NCI-H446 treated with DMSO at 0.1 percent for 48 hours (cell line): ENCODE measurements around the gene RHBDF2.
"Not testable (repeated sequence)": the region's sequence is repeated elsewhere in the genome, so short reads cannot be mapped to it uniquely, and the experiment has no call there.

Source experiments
- DNase-seq: peaks from one replicate; lab custom pipeline; 2025; lab: John Stamatoyannopoulos, UW

RHBDF2 gene

DNA sequence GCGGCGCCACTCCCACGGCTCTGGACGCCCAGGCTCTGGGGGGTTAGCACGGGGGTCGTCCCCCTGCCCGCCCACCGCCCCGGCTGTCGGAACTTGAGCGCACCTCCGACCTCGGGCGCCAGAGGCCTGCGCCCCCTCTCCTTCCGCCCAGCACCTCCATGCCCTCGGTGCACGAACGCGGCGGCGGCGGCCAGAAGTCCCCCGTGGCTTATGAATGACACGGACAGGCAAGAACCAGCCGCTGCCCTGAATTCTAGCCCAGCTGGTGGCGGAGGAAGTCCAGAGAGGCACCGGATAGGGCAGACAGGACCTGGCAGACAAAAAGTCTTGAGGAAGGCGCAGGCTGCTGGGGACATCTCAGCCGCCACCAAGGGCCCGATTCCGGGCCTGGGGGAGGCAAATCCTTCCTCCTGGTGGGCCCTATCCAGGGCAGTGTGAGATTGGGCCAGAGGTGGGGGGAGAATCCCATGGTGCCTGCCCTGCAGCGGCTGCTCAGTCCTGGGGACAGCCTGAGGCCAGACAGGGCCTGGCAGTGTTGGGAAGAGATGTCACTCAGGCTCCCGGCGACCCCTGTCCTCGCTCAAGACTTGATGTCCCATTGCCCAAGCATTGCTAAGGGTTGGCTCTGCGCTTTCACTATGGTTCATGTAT, 37.2 kb upstream of the RHBDF2 start:
- no peak for DNase-seq

DNA sequence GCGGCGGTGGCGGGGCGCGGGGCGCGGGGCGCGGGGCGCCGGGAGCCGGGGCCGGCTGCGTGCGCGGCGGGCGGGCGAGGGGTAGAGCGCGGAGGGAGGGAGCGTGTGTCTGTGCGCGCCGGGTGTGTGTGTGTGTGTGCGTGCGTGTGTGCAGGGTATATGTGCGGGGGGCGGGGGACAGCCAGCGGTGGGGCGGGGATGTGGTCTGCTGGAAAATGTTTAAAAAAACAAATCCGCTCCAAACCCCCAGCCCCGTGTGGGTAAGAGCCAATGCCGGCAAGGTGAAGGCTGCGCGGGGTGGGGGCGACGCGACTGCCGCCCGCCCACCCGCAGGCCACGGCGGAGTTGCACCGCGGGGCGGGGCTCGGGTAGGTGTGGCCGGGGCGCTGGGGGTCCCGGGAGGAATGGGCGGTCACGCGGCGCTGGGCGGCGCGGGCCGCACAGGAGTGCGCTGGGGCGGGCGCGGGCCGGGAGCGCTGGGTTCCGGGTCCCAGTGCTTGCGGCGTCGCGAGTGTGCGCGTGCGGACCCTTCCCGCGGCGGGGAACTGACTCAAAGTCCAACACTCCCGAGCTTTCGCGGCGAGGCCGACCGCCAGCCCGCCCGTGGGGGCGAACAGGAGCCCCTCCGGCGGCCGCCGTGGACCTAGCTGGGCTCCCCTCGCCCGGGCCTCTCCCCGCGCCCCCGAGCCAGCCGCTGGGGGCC, 36.5 kb upstream of the RHBDF2 start, which contains the start of gene CYGB:
Gene CYGB (minus strand): TSS at position 132 of the 703 bp plus-strand sequence. CDS start 167 bp downstream, outside the sequence.
- no peak for DNase-seq

DNA sequence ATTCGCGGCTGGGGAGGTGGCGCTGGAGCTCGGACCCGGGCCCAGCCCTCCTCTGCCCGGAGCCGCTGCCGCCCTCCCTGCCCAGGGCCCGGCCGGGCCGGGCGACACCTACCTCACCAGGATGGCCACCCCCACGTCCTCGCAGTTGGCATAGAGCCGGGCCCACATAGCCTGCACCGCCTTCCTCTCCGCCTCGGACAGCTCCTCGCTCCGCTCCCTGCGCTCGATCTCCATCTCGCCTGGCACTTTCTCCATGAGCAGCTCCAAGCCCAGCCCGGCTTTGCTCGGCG, 36.0 kb upstream of the RHBDF2 start:
- no peak for DNase-seq

DNA sequence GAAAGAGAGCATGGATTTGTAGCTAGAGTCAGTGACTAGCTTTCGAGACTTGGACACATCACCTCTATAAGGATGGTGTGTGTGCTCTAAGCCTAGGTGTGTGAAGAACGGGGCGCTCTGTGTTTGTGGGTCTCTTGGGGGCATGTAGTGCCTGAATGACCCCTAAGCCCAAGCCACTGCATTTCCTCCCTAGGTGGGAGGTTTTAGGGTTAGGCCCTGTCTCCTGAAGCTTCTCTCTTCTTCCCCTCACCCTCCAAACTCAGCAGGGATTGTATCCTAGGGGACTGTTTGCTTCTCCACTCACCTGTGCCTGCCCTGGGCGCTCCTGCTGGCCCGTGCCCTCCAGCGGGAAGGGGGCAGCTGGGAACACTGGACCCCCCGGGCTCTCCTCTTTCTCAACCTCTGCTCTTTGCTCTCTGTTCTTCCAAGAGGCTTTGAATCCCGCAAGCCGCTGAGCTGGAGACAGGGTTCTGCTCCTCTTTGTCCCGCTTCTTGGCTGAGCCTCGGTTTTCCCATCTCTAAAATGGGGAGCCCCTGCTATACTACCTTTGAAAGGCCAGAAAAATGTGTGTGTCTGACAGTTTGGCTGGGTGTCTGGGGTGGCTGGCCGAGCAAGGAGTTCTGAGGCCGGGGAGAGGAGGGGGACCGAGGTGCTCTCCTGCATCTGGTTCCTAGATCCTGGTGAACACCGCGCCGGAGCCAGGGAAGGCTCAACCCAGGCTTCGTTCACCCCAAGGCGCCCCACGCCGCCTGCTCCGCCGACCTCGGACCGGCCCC, 35.5 kb upstream of the RHBDF2 start:
- no peak for DNase-seq

DNA sequence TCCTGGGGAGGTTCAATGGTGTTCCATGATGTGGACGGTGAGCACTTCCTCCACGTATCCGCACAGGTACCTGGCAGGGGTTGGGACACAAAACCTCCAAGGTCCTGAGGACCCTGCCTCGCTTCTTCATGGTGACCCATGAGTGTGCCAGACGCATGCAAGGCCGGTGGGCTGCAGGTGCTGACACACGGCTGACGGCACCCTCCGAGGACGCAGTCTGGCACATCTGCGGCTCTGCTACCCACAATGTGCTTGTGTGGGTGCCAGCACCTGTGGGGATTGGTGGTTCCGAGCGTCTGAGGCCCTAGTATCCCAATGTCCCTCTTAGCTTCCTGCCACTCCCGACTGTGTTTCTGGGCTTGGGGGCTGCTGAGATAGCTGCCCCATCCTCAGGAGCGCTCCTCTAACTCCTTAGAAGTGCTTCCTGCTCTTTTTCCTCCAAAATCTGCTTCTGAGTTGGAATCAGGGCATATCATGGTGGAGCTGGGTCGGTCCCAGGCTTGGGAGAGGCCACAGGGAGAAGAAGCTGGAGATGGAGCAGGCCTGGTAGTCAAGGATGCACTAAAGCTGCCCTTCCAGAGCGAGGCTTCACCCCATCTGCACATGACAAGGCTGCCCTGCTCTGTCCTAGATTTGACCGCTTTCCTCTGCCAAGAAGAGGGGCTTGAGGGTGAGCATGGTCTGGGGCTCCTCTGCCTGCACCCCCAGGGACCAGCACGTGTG, 34.7 kb upstream of the RHBDF2 start:
- no peak for DNase-seq

DNA sequence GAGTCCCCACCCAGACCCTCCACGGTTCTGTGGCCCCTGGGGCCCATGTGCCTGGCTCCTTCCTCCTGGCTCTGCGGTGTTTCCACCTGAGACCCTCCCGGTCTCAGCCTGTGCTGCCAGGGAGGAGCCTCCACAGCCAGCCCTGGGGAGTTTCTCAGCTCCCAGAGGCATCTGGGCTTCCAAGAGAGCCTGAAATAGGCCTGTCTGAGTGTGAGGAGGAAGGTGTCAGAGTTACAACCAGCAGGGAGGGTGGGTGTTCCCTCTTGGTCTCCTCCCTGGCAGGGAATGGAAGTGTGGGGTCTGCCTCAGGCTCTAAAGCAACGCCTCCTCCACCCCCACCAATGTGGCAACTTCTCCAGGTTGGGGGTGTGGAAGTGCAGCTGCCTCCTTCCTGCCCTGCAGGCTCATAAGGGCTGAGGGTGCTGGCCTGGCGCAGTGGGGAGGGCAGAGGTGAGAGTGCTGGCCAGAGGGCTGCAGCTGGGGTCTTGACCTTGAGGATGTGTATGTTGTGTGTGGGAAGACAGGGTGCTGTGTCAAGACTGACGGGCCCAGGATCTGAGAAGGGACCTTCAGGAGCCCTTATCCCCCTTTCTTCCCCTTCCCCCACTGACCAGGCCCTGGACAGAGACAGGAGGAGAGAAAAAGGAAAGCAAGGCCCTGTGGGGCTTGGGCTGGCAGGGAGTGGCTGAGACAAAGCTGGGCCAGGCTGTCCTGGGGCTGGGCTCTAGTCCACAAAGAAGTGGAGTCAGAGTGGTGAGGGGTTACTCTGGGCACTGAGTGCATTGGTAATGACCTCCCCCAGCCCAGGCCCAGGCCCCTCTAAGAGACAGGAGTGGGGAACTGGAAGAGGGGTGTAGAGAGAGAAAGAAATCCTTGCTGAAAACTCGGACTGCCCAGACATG, 33.9 kb upstream of the RHBDF2 start:
- DNase-seq: no peak

DNA sequence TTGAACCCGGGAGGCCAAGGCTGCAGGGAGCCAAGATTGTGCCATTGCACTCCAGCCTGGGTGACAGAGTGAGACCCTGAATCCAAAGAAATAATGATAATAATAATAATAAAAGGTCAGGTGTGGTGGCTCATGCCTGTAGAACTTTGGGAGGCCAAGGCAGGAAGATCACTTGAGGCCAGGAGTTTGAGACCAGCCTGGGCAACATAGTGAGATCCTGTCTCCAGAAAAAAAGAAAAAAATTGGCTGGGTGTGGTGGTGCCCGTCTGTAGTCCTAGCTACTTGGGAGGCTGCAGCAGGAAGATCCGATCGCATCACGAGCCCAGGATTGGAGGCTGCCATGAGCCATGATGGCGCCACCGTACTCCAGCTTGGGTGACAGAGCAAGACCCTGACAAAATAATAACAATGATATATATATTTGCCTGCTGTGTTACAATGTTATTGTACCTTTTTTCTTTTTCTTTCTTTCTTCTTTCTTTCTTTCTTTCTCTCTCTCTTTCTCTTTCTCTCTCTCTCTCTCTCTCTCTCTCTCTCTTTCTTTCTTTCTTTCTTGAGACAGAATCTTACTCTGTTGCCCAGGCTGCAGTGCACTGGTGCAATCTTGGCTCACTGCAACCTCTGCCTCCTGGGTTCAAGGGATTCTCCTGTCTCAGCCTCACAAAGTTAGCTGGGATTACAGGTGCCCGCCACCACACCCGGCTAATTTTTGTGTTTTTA, 32.6 kb upstream of the RHBDF2 start:
- DNase-seq: not testable (repeated sequence)

DNA sequence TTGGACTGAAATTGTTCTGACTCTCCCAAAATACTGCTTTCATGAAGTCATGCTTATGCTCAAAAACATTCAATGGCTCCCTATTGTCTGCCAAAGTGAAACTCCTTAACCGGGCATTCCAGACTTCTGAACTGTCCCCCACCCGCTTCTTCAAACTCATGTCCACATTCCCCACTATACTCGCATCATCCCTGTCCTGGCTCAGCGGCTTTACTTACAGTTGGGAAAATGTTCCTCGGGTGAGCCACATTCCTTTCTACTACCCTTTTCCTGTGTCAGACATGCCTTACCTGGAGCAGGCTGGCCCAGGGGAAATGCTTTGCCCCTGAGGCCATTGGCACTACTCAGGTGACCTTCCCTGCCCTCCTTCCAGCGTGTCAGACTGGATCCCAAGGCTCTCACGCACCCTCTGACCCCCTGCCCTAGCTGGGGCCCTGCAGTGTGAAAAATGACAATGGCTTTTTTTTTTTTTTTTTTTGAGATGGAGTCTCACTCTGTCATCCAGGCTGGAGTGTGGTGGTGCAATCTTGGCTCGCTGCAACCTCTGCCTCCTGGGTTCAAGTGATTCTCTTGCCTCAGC, 30.9 kb upstream of the RHBDF2 start:
- DNase-seq: no peak

DNA sequence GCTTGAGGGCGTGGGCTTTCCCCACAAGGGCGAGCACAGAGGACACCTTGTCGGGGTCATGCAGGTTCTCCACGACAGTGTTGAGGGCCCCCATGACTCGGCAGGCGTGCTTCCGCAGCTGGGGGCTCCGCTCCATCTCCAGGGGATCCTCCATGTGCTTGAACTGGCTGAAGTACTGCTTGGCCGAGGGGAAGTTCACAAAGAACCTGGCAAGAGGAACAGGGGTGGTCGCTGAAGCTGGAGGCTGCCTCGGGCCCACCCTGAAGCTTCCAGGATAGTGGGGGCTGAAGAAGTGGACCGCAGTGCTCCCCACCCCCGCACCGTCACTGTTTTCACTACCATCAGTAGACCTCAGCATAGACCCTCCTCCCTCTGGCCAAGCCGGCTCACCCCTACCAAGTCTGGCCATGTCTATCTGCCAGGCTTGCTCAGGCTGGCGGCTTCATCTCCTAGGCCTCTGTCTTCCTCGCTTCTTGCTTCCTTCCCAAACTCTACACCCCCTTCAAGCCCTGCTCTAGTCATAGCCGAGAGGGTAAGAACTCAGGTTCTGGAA, 30.3 kb upstream of the RHBDF2 start:
- no peak for DNase-seq

DNA sequence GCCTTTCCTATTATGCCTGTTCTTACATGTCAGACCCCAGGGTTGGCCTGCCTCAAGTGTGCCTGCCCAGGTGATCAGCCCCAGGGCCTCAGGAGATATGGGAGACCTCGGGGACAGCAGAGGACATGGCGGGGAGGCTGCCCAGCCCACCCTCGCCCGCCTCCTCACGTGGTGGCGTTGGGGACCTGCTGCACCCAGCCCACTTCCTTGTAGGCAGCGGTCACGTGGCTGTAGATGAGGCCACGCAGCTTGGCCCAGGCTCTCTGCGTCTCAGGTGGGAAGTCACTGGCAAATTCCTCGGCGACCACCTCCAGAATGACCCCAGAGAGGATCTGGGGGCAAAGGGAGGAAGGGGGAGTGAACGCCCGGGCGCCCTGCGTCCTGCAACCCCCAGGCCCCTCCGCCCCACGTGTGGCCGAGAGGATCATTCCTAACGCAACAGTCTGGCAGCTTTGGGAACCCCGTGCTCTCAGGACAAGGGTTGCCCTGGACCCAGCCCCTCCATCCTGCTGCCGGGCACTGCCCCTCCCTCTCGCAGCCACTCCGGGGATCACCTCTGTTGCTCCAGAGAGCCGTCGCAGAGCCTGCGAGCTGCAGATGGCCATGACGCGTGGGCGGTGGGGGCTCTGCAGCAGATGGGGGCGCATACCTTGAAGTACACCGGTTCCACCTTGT, 29.7 kb upstream of the RHBDF2 start:
- DNase-seq: no peak

DNA sequence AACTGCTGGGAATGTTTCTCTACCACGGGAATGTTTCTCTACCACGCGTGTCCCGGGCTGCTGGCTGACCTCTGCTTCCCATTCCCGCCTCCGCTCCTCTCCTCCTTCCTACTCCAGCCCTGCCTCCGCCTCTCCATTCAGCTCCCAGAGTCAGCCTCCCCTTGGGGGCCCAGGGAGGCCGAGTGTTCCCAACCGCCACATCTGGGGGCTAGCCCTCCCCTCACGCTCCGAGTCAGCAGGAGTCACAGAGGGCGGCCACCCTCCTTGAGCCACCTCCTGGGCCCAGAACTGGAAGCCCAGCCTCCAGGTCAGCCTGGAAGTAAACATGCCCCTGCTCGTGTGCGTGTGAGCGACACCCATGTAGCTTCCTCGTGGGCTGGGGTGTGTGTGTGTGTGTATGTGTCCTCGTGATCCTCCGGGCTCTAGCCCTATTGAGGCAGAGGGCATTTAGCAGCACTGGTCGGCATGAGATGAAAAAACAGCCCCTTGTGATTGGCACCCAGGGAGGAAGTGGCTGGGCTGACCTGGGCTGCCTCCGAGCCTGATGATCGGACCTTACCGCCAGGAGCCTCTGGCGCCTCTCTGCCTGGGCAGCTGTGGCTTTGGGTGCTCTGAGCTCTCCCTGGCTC, 29.0 kb upstream of the RHBDF2 start:
- DNase-seq: no peak

DNA sequence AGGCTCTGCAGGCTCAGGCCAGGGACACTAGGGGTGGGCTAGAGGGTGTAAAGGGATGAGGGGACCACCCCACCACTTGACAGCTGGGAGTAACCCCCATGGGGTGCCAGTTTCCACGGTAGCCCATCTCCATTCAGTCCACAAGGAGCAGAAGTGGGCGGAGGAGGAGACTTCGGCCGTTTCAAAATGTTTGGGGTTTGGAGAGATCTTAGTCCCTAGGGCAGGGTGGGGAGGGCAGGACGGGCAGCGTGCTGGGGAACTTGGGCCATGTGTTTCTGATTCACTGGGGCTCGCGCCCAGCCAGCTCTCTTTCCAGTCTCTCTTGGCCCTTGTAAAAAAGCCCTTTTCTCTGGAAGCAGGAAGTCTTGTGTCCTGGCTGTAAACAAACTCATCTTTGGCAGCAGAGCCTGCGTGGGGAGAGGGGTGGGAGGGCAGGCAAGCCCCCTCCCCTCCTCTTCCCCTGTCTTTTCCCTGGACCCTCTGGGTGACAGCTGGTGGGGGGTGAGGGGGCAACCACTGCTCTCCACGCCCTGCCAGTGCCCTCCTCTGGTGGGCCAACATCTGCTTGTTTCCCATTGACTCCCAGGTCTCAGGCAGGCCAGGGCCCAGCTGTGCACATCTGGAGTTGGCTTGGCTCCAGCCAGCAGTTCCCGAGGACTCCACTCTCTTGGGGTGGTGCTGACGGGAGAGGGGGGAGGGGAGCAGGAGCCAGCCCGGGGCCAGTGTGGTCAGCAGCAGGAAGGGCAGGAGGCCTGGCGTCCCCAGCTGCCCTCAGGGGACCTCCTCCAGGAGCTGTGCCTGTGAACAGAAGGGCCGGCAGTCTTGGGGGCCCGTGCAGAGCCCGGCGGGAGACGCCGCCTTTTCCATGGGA, 28.2 kb upstream of the RHBDF2 start:
- DNase-seq: no peak

DNA sequence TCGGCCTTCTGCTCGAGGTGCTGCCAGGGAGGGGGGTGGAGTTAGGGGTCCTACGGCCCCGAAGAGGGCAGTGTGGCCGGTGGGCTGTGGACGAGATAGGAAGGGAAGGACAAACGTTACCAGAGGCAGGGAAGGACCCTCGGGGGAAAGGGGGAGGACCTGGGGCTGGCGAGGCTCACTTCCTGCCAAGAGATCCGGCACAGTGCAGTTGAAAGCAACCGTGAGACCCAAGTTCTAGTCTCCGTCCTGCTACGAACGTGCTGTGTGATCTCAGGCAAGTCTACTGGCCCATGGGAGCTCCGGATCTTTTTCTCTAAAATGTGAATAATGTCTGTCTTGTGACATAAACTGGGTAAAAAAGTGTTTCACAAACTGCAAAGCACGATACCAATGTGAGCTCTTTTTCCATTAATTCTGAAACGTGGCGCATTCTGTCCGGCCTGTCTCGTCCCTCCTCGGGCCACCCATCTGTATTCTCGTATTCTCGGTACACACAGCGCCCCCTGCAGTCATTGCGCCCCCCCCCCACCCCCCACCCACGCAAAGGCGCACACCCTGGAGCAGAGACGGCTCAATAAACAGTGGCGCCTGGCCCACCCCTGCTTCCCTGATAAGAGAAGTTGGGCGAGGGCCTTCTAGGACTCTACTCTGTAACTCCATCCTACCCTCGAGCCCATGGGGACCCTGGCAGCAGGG, 27.5 kb upstream of the RHBDF2 start:
- no peak for DNase-seq

DNA sequence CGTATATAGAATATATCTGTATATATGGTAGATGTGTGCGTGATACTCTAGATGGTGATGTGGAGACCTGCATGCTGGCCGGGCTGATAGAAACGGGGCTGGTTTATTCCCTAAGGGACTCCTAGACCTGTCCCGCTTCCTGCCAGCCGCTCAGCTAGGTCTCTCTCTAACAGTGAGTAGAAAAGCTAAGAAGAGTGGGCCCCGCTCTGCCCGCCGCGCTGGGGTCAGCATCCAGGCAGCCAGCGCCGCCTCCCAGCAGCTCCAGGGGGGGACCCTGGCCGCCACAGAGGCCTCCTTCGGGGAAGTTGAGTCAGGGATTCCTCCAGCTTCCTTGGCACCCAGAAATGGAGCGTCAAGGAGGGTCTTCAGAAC, 26.9 kb upstream of the RHBDF2 start:
- DNase-seq: no peak

DNA sequence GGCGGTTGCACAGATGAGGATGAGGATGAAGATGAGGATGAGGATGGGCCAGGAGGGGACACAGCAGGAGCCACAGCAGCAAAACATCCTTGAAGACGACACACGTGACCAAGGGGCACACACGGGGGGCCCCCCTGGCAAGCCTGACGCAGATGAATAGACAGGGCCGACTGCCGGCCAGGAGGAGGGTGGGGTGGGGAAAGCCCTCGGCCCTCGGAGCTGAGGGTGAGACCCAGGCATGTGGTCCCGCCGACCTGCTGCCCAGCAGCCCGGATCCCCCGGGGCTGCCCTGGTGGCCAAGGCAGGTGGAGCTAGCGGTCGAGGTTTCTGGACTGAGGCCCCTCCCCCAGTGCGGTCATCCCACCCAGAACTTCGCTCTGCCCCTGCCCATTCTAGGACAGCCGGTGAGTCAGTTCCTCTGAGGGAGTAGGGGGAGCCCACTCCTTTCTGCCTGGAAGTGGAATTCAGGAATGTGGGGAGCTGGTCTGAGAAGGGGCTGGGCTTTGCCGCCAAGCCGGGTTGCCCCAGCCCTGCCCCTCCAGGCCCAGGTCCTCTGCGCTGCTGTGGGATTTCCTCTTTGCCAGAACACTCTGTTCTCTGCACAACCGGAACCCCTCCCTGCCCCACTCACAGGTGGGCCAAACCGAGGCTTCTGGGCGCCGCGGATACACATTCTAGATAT, 26.3 kb upstream of the RHBDF2 start:
- DNase-seq: no peak

DNA sequence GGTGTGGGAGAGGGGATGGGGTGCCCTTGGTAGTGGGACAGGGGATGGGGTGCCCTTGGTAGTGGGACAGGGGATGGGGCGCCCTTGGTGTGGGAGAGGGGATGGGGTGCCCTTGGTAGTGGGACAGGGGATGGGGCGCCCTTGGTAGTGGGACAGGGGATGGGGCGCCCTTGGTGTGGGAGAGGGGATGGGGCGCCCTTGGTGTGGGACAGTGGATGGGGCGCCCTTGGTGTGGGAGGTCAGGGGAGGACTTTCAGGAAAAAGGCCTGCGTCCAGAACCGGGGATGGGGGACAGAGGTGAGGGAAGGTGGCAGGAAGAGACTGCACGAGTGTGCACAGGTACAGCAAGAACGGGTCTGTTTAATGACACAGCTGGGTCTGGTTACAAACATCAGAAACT, 25.8 kb upstream of the RHBDF2 start:
- not testable (repeated sequence) for DNase-seq

DNA sequence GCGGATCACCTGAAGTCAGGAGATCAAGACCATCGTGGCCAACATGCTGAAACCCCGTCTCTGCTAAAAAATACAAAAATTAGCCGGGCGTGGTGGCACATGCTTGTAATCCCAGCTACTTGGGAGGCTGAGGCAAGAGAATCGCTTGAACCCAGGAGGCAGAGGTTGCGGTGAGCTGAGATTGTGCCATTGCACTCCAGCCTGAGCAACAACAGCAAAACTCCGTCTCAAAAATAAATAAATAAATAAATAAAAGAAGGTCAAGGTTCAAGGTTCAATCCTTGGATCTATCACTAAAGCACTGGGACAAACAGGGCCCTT, 24.2 kb upstream of the RHBDF2 start:
- not testable (repeated sequence) for DNase-seq
